Smooth muscle cell (in vitro differentiated cells): ENCODE measurements around the gene CGB3. TPM values are rescaled to one million over a fixed set of nuclear protein-coding genes. Genes with fewer than 3 reads are reported as not detected.
"Not testable (repeated sequence)": the region's sequence is repeated elsewhere in the genome, so short reads cannot be mapped to it uniquely, and the experiment has no call there.

Source experiments
- DNase-seq: peaks from one replicate; lab custom pipeline; 2025; ENCODE audit not compliant: unreplicated experiment; lab: John Stamatoyannopoulos, UW
- H2AFZ ChIP-seq: fragments of 200-600 bp; sonication (generic); 2 replicates; pipeline ENCODE4 v1.6.0; 2016; ENCODE audit warnings: antibody characterized with exemption, low read depth, mild to moderate bottlenecking
- H3F3A ChIP-seq: fragments of 200-600 bp; sonication (generic); 2 replicates; pipeline ENCODE4 v1.6.0; 2017; ENCODE audit warnings: antibody characterized with exemption, low read depth
- H3K27ac ChIP-seq: fragments of 200-600 bp; sonication (generic); 2 replicates; pipeline ENCODE4 v1.5.1; 2016; ENCODE audit warnings: low read depth, mild to moderate bottlenecking
- H3K27me3 ChIP-seq: fragments of 200-600 bp; sonication (generic); 2 replicates; pipeline ENCODE4 v1.6.1; 2016; ENCODE audit warnings: low read depth, mild to moderate bottlenecking
- H3K36me3 ChIP-seq: fragments of 200-600 bp; sonication (generic); 2 replicates; pipeline ENCODE4 v1.5.1; 2016; ENCODE audit warnings: low read depth
- H3K4me1 ChIP-seq: fragments of 200-600 bp; sonication (generic); 2 replicates; pipeline ENCODE4 v1.5.1; 2016; ENCODE audit warnings: low read depth
- H3K4me2 ChIP-seq: fragments of 200-600 bp; sonication (generic); 2 replicates; pipeline ENCODE4 v1.6.0; 2016; ENCODE audit warnings: mild to moderate bottlenecking
- H3K4me3 ChIP-seq: fragments of 200-600 bp; sonication (generic); 2 replicates; pipeline ENCODE4 v1.5.1; 2016; ENCODE audit warnings: mild to moderate bottlenecking
- H3K79me2 ChIP-seq: fragments of 200-600 bp; sonication (generic); 2 replicates; pipeline ENCODE4 v1.6.0; 2016; ENCODE audit warnings: low read depth, mild to moderate bottlenecking
- H3K9ac ChIP-seq: fragments of 200-600 bp; sonication (generic); 2 replicates; pipeline ENCODE4 v1.6.0; 2016; ENCODE audit warnings: low read depth
- H3K9me3 ChIP-seq: fragments of 200-600 bp; sonication (generic); replicated peaks from 2 replicates; pipeline ENCODE4 v1.5.1; 2016; ENCODE audit warnings: low read depth
- H4K20me1 ChIP-seq: fragments of 200-600 bp; sonication (generic); 2 replicates; pipeline ENCODE4 v1.6.0; 2016; ENCODE audit warnings: low read depth
- WGBS: methylation state at CpG from one replicate; pipeline ENCODE4 v1.1.7; 2016; ENCODE audit warnings: low lambda C conversion rate; 5-methylcytosine and 5-hydroxymethylcytosine counted together
- polyA plus RNA-seq: library from polyadenylated mRNA; unstranded; fragments of >200 nt; fragmentation: Nextera tagmentation; extraction: Ambion mirVana; gene quantifications from 2 replicates; pipeline ENCODE4 v1.2.1, GENCODE V29; 2016
- total RNA-seq: library from RNA; depleted of rRNA; stranded (reverse); fragments of >200 nt; gene quantifications from 2 replicates; pipeline ENCODE4 v1.2.3, GENCODE V29; 2014
- TF ChIP-seq, protein P1 (sequence below): fragments of 200-600 bp; sonication (generic); IDR thresholded peaks from 2 replicates; pipeline ENCODE4 v1.5.1; 2017; ENCODE audit warnings: borderline replicate concordance, mild to moderate bottlenecking, antibody characterized with exemption; ENCODE audit not compliant: insufficient read depth, poor library complexity, severe bottlenecking

The CGB3 gene
- total and polyA plus RNA-seq, 2 experiments from 2014 or later, result 0.45 TPM; not detected in 1

DNA sequence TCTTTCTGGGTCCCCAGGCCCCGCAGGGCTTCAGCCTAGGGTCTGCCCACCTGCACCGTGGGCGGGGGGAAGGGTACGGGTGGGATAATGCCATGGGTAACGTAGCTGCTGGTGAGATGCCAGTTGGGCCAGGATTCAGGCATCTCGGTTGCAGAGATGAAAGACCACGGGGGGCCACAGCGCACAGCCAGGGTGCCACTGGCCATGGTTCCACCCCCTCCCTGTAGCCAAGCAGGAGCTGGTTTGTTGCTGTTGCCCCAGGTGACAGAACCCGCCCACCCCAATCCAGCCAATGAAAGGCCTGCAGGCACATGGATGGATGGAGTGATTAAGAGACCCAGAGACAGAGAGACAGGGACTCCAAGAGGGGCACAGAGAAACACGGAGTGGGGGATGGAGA lies 34.4 kb upstream of the CGB3 start:
- no peak overlapping the region for H3K9ac ChIP-seq
- 84% methylated on average over 10 of the region's 10 CpGs for WGBS
- no peaks in the 10 kb centered on the region for H3K36me3 ChIP-seq
- no peak overlapping the region for H3K27ac ChIP-seq
- no peak for DNase-seq
- no peaks in the 10 kb centered on the region for H3K79me2 ChIP-seq
- H3K4me1 ChIP-seq, result peaks cover 3% of the 10 kb centered on the region
- TF ChIP-seq, protein P1, sequence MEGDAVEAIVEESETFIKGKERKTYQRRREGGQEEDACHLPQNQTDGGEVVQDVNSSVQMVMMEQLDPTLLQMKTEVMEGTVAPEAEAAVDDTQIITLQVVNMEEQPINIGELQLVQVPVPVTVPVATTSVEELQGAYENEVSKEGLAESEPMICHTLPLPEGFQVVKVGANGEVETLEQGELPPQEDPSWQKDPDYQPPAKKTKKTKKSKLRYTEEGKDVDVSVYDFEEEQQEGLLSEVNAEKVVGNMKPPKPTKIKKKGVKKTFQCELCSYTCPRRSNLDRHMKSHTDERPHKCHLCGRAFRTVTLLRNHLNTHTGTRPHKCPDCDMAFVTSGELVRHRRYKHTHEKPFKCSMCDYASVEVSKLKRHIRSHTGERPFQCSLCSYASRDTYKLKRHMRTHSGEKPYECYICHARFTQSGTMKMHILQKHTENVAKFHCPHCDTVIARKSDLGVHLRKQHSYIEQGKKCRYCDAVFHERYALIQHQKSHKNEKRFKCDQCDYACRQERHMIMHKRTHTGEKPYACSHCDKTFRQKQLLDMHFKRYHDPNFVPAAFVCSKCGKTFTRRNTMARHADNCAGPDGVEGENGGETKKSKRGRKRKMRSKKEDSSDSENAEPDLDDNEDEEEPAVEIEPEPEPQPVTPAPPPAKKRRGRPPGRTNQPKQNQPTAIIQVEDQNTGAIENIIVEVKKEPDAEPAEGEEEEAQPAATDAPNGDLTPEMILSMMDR, result no peak
- H3K27me3 ChIP-seq, result no peaks in the 10 kb centered on the region
- peaks cover 15% of the 10 kb centered on the region for H4K20me1 ChIP-seq
- H3K4me2 ChIP-seq, result no peak overlapping the region
- H3K4me3 ChIP-seq, result no peak overlapping the region
- H3K9me3 ChIP-seq, result no peaks in the 10 kb centered on the region
- no peaks in the 10 kb centered on the region for H3F3A ChIP-seq
- no peak overlapping the region for H2AFZ ChIP-seq

DNA sequence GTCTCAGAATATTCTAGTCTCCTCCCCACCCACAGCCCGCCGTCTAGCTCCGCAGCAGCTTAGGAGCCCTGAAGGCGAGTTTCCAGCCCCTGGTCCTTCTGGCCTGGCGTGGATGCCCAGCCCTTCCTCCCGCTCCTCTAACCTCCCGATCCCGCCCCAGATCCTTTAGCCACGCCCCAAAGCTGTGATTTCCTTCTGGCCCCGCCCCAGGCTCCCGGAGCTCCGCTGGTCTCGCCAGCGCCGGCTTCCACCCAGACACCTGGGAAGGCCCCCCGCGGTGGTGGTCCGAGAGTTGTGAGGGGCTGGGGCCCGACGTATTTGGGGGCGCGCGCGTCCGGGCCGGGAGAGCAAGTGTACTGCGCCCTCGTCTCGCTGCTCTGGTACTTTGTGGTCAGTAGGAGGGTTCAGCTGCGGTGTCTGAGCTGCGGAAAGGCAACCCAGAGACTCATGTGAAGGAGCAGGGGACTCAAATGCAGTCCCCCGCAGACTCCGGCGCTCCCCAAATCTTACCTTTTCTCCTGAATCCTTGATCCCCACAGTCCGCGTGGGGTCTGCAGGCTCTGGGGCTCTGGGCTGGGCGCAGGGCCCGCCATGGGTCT lies 33.6 kb upstream of the CGB3 start, which contains the start of gene CGB7:
Gene CGB7 (minus strand): TSS at position 114 of the 599 bp plus-strand sequence. CDS start 2,374 bp downstream, outside the sequence.
- H4K20me1 ChIP-seq, result peaks cover 15% of the 10 kb centered on the region
- no peaks in the 10 kb centered on the region for H3K9me3 ChIP-seq
- H3K79me2 ChIP-seq, result no peaks in the 10 kb centered on the region
- H3K27me3 ChIP-seq, result no peaks in the 10 kb centered on the region
- H3K27ac ChIP-seq, result no peak within 1 kb of the TSS
- H2AFZ ChIP-seq, result peak within 1 kb of the TSS; percentile 58
- H3K4me1 ChIP-seq, result peaks cover 3% of the 10 kb centered on the region
- TF ChIP-seq, protein P1, result no peak
- DNase-seq, result peak; percentile 19
- WGBS, result 16% methylated on average over 38 of the region's 38 CpGs
- no peaks in the 10 kb centered on the region for H3K36me3 ChIP-seq
- peak within 1 kb of the TSS; percentile 91 for H3K4me2 ChIP-seq
- H3K4me3 ChIP-seq, result peak within 1 kb of the TSS; percentile 53
- H3F3A ChIP-seq, result no peaks in the 10 kb centered on the region
- H3K9ac ChIP-seq, result no peak within 1 kb of the TSS

DNA sequence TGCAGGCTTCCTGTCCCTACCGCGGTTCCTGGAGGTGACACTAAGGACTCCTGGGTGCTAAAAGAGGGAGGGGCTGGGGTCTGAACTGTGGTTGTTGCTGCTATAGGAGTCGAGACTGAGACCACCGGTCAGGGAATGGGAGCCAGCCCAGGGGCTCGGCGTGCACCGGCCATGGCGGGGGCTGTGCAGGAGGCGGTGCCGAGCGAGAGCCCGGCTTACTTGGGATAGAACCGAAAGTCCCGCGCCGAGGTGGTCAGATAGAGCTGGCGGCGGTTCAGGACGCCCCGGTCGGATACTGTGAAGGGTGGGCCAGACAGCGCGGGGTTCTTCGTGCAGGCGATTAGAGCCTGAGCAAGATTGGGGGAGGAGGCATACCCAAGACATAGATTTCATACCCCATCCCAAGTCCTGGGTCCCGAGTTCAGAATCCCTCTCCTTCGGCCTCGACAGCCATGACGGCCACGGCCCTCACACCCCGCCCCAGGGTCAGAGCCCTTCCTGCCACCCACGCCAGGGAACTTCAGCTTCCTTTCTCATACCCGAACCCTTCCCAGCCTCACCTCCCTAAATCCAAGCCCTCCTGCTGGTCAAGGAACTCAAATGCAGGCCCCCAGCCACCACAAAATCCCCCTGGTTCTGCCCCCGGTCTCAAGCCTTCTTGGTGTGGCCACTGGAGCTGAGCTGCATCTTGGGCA lies 32.9 kb upstream of the CGB3 start:
- H3K27ac ChIP-seq, DNase-seq: not testable (repeated sequence)

DNA sequence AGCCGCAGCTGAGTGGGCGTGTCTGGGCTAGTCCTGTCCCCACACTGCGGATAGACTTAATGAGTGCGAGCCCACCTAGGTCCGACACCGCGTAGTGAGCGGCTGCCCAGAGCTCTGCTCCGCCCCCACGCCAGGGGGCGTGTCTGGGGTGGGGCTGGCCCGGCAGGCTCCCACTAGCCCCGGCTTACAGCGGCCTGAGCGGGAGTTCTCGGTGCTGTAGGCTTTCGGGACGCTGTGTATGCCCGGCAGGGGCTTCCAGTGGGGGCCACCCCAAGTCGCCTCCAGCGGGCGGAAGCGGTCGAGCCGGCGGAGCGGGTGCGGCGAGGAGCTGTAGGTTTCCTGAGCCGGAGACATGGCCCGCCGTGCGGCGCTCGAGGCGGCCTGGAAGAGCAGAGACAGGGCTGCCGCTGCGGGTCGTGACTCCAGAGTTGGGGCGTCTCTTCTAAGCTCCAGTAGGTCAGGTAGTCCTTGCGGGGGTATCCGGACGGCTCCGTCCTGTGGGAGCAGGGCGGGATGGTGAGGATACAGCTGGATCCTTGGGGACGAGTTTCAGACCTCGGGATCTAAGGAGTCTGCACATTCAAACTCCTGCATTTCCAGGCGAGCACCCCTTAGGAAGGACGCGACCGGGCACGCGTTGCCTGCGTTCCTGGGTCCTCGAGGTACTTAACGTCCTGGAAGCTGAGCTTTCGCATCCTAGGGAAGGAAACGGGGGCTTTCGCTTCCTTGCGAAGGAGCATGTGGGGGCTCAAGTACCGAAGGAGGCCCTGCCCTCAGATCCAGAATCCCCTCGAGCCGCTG lies 32.2 kb upstream of the CGB3 start:
- peak overlapping the region; percentile 53 for H3K4me3 ChIP-seq
- no peaks in the 10 kb centered on the region for H3K9me3 ChIP-seq
- H3K4me2 ChIP-seq, result peak overlapping the region; percentile 91
- H3K27me3 ChIP-seq, result no peaks in the 10 kb centered on the region
- H3K79me2 ChIP-seq, result no peaks in the 10 kb centered on the region
- peaks cover 15% of the 10 kb centered on the region for H4K20me1 ChIP-seq
- H3K9ac ChIP-seq, result peak overlapping the region; percentile 1
- H2AFZ ChIP-seq, result peak overlapping the region; percentile 28
- H3K27ac ChIP-seq, result no peak overlapping the region
- H3K36me3 ChIP-seq, result no peaks in the 10 kb centered on the region
- peak; percentile 25 for DNase-seq
- TF ChIP-seq, protein P1, result peak; percentile 31
- H3F3A ChIP-seq, result no peaks in the 10 kb centered on the region
- peaks cover 3% of the 10 kb centered on the region for H3K4me1 ChIP-seq
- WGBS, result 2% methylated on average over 60 of the region's 63 CpGs

More for the DNA sequence above, 32.9 kb upstream of the CGB3 start:
- H2AFZ ChIP-seq, result peak overlapping the region; percentile 58
- not testable (repeated sequence) for H3K36me3 ChIP-seq, H3K27me3 ChIP-seq, H3F3A ChIP-seq, H3K79me2 ChIP-seq, H3K9me3 ChIP-seq, H3K4me1 ChIP-seq, H3K9ac ChIP-seq
- H4K20me1 ChIP-seq, result peaks cover 15% of the 10 kb centered on the region
- H3K4me3 ChIP-seq, result peak overlapping the region; percentile 53
- WGBS, result 39% methylated on average over 19 of the region's 34 CpGs
- peak overlapping the region; percentile 91 for H3K4me2 ChIP-seq

DNA sequence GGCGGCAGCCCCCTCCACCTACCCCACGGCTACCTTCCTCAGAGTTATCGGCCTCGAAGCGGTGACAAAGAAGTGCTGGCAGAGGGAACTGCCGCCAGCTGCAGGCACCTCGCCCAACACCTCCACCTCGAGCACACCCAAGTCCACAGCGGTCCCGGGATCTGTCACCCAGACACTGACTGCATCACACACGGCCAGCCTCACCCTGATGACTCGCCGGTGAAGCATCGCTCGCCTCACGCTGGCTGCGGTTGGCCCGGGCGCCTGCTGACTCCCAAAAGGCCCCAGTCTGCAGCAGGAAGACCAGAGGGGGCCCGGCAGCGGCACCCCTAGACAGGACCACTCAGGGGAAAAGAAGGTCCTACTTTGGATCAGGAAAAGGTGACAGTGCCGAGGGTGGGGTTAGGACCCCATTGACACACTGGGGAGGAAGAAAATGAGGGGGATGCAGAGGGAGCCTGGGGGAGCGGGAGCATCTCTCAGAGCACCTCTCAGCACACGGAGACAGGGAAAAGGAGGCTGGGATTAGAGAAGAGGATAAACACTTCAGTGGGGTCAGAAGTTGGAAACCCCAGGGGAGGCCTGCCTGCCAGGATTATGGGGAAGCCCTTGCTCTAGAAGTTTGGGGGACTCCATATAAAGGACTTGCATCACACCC lies 26.4 kb upstream of the CGB3 start:
- H3K79me2 ChIP-seq, H3K9me3 ChIP-seq, H3K36me3 ChIP-seq, DNase-seq, H3K9ac ChIP-seq, H2AFZ ChIP-seq, H3F3A ChIP-seq, H4K20me1 ChIP-seq, H3K4me2 ChIP-seq, H3K4me3 ChIP-seq, H3K4me1 ChIP-seq, H3K27me3 ChIP-seq: not testable (repeated sequence)
- WGBS, result 46% methylated on average over 23 of the region's 24 CpGs
- H3K27ac ChIP-seq, result peak overlapping the region; percentile 53
